NCI-H2171 treated with DMSO at 0.1 percent for 48 hours (cell line): Measurements from ENCODE around the gene CTSZ.
"Not testable (repeated sequence)": the region's sequence is repeated elsewhere in the genome, so short reads cannot be mapped to it uniquely, and the experiment has no call there.

ENCODE experiments used
- DNase-seq: peaks from one replicate; lab custom pipeline; 2025; lab: John Stamatoyannopoulos, UW

CTSZ gene

DNA sequence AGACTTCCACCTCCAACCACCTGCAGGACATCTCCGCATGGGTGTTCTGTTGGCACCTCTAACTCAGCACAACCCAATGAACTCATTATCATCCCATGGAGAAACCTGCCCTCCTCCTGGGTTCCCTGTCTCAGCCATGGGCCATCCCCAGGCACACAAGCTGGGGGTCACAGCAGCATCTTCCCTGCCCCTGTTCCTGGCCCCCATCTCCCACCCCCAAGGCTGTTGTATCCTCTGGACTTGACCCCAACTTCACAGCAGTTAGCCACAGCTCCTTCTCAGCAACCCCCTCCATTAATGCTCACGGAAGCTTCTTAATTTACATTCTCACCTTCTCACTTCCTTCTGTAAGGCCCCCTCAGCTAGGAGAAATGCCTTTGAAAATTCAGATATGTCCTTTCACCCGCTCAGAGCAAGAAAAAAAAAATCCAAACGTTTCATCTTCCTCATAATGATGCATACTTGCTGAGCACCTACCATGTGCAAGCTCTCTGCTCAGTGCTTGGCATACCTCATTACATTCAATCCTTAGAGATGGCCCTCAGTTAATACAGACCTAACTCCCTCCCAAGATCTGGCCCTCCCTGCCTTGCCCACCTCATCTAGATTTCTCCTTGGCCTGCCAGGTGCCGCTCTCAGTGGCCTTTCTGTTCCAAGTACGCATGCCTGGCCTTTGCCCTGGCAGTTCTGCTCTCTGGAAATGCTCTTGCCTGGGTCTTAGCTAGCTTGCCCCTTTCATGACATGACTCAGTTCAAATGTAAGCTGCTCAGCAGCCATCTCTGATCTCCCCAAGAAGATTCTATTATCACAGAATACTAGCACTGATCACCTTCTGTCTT, 28.5 kb downstream of the CTSZ start:
- DNase-seq, result no peak

DNA sequence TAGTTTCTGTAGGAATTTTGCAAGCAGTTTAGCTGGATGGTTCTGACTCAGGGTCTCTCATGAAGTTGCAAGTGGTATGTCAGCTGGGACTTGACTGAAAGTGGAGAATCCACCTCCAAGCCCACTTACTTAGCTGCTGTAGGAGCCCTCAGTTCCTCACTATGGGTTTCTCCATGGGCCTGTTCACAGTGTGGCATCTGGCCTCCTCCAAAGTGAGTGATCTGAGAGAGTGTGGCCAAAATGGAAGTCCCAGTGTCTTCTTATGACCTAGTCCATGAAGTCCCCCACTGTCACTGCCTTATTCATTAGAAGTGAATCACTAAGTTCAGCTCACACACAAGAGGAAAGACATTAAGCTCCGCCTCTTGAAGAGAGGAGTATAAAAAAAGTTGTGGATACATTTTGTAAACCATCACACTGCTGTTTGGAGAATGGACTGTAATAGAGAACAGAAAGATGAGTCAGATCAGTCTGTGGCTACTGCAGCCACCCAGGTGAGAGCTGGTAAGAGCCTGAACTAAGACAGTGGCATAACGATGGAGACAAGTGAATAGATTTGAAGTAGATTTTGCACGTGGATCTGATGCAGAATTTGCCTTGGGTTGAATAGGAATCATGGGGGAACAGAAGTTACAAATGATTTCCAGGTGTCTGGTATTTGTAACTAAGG, 30.9 kb downstream of the CTSZ start:
- no peak for DNase-seq

DNA sequence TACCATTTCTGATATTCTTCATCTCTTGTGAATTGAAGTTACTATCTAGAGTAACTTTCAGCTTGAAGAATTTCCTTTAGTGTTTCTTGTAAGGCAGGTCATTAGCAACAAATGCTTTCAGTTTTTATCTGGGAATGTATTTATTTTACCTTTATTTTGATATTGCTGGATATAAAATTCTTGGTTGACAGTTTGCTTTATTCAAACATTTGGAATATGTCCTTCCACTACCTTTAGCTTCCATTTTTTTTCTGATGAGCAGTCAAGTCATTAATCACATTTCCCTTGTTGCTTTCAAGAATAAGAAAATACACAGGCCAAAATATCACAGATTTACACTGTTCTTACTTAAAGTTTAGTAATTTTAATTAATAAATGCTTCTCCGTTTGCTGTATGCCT, 31.7 kb downstream of the CTSZ start:
- DNase-seq, result no peak

DNA sequence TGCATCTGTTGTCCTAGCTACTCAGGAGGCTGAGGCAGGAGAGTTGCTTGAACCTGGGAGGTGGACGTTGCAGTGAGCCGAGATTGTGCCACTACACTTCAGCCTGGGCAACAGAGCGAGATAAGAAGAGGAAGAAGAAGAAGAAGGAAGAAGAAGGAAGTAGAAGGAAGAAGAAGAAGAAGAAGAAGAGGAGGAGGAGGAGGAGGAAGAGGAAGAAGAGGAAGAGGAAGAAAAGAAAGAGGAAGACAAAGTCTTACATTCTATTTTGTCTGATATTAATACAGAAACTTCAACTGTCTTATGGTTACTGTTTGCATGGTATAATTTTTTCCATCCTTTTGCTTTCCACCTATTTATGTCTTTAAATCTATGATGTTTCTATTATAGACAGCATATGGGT, 33.2 kb downstream of the CTSZ start:
- DNase-seq, result no peak

DNA sequence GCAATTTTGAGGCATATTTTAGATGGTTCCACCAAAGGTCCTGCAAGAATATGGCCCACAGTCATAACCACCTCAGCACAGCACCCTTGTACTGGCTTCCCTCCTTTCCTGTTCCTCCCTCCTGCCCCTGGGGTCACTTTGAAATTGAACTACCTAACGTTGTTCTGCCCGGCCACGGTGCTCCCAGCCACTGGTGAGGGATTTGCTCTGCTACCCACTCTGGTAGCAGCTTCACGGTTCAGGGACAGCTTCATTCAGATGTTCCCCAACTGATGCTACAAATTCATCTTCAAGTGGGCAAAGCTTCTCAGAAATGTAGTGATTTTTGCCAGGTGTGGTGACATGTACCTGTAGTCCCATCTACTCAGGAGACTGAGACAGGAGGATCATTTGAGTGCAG, 33.9 kb downstream of the CTSZ start:
- no peak for DNase-seq

DNA sequence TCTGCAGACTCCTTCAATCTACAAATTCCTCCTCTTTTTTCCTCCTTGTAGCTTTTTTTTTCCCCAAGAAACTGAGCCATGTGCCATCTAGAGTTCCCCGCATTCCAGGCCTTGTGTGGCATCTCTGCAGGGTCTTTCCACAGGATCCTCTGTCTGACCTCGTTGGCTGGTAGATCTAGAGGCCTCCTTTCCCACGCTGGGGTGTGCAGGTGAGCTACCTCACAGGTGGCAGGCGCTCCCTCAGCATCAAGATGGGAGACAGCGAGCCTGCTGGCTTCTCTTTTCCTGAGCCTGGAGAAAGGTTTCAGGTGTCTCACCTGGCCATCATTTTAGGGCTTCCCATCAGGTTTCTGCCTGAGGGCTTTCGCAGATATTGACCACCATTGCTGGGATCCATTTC, 35.6 kb downstream of the CTSZ start:
- DNase-seq, result no peak

DNA sequence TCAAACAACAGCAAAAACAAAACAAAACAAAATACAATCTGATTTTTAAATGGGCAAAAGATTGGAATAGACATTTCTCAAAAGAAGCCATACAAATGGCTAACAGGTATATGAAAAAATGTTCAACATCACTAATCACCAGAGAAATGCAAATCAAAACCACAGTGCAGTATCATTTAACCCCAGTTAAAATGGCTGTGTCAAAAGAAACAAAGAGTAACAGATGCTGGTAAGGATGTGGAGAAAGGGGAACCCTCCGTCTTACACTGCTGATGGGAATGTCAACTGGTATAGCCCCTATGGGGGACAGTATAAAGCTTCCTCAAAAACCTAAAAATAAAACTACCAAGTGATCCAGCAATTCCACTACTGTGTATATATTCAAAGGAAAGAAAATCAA, 36.9 kb downstream of the CTSZ start:
- DNase-seq, result no peak

DNA sequence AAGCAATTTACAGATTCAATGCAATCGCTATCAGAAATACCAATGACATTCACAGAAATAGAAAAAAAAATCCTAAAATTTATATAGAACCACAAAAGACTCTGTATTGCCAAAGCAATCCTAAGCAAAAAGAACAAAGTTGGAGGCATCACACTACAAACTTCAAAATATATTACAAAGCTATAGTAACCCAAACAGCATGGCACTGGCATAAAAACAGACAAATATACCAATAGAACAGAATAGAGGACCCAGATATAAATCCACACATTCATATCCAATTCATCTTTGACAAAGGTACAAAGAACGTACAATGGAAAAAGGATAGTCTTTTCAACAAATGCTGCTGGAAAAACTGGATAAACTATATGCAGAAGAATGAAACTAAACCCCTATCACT, 37.6 kb downstream of the CTSZ start:
- DNase-seq, result no peak

DNA sequence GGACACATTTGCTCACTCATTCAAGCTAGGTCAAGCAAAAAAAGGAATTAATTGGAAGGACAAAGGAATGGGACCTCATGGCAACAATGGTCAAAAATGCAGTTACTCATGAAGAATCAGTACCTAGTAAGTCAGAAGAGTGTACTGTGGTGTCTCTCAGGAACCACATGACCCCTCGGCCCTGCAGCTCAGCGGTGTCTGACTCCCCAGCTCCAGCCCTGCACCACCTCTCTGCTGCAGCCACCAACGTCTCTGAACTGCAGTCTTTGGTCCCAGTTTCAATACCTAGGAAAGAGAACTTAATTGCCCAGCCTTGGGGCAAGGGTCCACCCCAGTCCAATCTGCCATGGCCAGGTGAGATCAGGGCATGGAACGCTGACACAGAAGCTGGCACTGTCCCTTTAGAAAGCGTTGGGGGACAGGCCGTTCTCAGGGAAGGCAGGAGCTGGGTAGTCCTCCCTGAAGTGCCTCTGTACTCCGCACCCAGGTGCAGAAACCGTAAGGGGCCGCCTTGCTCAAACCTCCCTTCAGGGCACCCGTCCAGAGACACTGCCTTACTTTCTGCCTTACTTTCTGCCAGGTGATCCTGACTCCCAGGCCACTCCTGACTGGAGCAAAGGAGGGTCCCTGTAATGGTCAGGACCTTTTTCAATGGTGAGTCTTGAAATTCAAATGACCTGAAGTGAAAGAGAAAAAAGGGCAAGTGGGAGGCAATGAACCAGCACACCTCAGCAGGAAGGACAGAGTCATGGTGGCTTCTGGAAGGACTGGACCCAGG, 39.2 kb downstream of the CTSZ start:
- no peak for DNase-seq

DNA sequence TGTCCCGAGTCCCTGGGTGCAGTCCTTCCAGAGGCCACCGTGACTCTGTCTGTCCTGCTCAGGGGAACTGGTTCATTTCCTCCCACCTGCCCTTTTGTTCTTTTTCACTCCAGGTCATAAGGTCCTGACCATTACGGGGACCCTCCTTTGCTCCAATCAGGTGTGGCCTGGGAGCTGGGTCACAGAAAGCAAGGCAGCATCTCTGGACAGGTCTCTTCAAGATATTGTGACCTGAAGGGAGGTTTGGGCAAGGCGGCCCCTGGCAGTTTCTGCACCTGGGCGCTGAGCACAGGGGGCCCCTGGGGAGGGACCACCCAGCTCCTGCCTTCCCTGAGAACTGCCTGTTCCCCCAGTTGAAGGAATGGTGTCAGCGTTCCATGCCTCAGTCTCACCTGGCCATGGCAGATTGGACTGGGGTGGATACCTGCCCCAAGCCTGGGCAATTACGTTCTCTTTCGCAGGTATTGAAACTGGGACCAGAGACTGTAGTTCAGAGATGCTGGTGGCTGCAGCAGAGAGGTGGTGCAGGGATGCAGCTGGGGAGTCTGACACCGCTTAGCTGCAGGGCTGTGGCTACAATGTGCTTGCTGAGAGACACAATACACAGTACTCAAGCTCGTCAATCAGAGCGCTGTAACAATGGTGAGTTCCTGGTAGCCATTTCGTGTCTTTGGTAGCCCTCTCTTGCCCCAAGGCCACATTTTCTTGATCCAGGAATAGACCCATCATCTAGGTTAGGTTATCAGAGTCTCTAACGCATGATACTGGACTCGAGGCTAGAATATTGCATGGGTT, 41.6 kb downstream of the CTSZ start:
- DNase-seq, result no peak

DNA sequence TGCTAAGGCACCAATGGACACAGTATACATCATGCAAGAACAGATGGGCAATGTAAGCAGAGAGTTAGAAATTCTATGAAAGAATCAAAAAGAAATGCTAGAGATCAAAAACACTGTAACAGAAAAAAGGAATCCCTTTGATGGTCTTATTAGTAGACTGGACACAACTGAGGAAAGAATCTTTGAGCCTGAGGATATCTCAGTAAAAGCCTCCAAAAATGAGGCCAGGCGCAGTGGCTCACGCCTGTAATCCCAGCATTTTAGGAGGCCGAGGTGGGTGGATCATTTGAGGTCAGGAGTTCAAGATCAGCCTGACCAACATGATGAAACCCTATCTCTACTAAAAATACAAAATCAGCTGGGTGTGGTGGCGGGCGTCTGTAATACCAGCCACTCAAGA, 43.1 kb downstream of the CTSZ start:
- DNase-seq, result not testable (repeated sequence)

DNA sequence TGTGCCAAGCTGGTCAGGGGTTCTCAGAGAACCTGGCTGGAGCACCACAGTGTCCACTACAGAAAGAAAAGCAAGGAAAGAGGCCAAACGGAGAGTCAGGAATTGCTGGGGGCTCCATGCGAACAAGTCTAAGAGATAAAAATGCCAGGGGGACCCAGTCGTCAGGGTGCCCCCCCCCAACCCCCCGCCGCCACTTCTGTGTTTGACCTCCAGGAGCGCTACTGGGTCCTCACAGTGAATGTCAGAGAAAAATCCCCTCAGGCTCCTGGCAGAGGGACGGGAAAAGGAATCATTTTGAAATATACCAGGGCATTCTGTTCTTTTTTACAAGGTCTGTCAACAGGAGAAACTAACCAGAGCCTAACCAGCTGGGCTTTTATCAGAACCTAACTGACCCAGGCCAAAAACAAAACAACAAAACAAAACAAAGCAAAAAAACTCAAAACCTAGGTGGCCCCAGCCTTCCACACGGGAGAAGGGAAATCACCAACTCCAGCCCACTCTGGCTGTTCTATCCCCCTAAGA, 43.9 kb downstream of the CTSZ start:
- no peak for DNase-seq

DNA sequence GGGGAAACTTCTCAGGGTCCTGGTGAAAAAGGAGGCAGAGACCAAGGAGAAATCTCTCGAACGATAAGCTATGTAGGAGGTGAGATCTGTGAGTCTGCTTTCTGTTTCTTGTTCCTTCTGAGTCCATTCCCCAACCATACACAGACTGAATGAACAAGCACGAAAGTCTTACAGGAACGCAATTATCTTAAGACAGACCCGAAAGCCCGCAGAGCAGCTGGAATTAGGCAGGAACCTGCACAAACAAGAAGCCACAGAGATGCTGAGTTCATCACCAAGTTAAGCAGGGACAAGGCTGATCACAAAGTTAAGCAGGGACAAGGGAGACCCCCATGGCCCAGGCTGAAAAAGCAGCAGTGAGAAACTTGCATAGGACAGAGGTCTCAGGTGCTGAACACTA, 47.4 kb downstream of the CTSZ start:
- DNase-seq, result no peak

DNA sequence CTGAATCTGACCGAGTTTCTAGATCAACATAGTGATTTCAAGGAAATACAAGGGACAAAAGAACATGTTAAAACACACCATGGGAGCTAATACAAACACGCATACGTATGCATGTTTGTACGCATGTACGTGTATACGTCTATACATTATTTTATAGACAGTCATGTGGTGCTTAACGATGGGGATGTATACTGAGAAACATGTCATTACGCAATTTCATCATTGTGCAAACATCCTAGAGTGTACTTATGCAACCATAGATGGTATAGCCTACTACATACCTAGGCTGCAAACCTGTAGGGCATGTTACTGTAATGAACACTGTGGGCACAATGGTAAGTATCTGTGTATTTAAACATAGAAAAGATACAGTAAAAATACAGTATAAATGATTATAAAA, 51.0 kb downstream of the CTSZ start:
- DNase-seq, result no peak

DNA sequence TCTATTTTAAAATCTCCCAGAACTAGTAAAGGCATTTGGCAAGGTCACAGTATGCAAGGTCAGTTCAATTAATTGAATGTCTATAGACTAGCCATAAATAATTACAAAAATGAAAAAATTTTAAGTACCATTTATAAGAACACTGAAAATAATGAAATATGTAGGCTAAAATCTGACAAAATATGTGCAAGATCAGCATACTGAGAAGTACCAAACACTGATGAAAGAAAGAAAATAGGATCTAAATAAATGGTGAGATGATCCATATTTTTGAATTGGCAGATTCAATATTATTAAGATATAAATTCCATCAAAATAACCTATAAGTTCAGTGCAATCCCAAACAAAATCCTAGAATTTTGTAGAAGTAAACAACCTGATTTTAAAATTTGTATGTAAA, 54.0 kb downstream of the CTSZ start:
- DNase-seq, result no peak

DNA sequence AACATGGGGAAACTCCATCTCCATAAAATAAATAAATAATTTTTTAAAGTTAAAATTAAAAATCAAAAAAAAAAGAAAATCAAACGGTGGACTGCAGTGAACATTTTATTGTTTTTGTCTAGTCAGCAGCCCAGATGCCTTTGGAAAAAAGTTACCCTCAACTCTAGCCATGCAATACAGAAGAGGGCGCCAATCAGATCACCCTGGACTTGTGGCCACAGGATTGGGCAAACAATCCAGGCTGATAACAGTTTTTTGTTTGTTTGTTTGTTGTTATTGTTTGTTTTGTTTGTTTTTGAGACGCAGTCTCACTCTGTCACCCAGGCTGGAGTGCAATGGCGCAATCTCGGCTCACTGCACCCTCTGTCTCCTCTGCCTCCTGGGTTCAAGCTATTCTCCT, 56.5 kb downstream of the CTSZ start:
- DNase-seq, result no peak

DNA sequence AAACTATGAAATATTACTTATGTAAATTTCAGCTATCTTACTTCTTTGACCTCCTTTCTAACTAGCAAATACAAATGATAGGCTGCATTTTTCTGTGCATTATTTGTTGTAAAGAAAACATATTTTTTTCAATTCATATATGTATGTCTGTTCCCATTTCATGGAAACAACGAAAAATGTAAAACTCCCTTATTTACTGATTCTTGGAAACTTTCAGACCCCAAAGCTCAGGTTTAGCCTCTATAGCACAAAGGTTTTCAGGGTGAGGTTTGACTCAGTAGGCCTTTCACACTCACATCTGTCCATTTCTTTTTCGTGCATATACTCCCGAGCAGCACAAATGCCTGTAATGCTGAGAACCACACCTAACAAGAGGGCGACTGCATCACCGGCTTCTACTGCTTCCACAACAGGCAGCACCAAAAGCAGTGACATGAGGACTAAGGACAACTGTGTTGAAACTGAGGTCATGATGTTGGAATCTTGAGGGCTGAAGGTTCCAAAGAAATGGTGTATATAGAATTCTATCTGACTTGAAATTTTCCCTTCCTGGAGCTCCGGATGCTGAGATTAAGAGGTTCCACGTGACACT, 59.2 kb downstream of the CTSZ start:
- DNase-seq, result not testable (repeated sequence)

DNA sequence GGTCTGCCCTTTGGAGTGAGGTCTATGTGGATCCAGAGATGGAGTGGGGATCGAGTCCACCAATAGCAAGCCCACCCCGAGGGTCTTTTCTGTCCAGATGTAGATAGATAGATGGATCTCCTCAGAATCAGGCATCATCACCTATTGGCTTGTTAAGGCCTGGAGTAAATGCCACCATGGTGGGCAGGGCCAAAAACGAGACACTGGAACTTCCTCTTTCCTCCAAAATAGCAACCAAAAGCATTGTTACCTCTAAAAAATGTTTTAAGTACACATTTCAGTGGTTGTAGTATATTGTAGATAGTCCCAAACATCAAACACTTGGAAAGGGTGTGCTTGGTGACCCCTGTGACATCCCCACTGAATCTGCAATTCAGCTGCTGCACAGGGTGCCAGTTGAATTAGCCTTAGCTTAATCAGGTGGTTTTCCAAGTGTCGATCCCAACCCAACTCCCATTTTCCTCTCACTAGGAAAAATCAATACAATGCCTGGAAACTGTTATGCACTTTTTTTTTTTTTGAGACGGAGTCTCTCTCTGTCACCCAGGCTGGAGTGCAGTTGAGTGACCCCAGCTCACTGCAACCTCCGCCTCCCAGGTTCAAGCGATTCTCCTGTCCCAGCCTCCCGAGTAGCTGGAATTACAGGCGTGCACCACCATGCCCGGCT, 61.0 kb downstream of the CTSZ start:
- DNase-seq, result no peak
